Erythroblast (primary cell): ENCODE data around the gene CDK1.

Experiments used
- GATA1 ChIP-seq: IDR thresholded peaks from 2 replicates; pipeline ENCODE4 v1.6.1; 2011; ENCODE audit warnings: low read depth, mild to moderate bottlenecking, control low read depth, low read length, moderate library complexity
- POLR2A ChIP-seq: IDR thresholded peaks from 2 replicates; pipeline ENCODE4 v1.6.1; 2011; ENCODE audit warnings: mild to moderate bottlenecking, low read length

GRCh38 chr10:60799971-60800650 lies 21.8 kb downstream of the CDK1 start:
- TF ChIP-seq POLR2A (no peak), GATA1 (no peak)
